Ishikawa (cell line): ENCODE data around the gene LDB3.

Experiments used
- CEBPB ChIP-seq: IDR thresholded peaks from 2 replicates; pipeline ENCODE4 v1.6.1; 2012
- CREB1 ChIP-seq: IDR thresholded peaks from 2 replicates; pipeline ENCODE4 v1.6.1; 2012; ENCODE audit warnings: low read depth
- EP300 ChIP-seq: IDR thresholded peaks from 2 replicates; pipeline ENCODE4 v1.6.1; 2012; ENCODE audit warnings: borderline replicate concordance
- FOXM1 ChIP-seq: IDR thresholded peaks from 2 replicates; pipeline ENCODE4 v1.6.1; 2012; ENCODE audit warnings: low read depth, borderline replicate concordance
- NFIC ChIP-seq: IDR thresholded peaks from 2 replicates; pipeline ENCODE4 v1.6.1; 2012
- RAD21 ChIP-seq: IDR thresholded peaks from 2 replicates; pipeline ENCODE4 v1.6.1; 2012; ENCODE audit warnings: low read depth
- TAF1 ChIP-seq: IDR thresholded peaks from 2 replicates; pipeline ENCODE4 v1.6.1; 2012; ENCODE audit warnings: low read depth, mild to moderate bottlenecking
- TCF12 ChIP-seq: IDR thresholded peaks from 2 replicates; pipeline ENCODE4 v1.6.1; 2012; ENCODE audit warnings: low read depth
- TEAD4 ChIP-seq: IDR thresholded peaks from 2 replicates; pipeline ENCODE4 v1.6.1; 2012
- YY1 ChIP-seq: IDR thresholded peaks from 2 replicates; pipeline ENCODE4 v1.6.1; 2012; ENCODE audit warnings: low read depth
- ZBTB7A ChIP-seq: IDR thresholded peaks from 2 replicates; pipeline ENCODE4 v1.6.1; 2012; ENCODE audit warnings: low read depth
- TF ChIP-seq, protein P1 (sequence below): IDR thresholded peaks from 2 replicates; pipeline ENCODE4 v1.6.1; 2012
- TF ChIP-seq, protein P2 (sequence below): IDR thresholded peaks from 2 replicates; pipeline ENCODE4 v1.6.1; 2012; ENCODE audit warnings: low read depth, mild to moderate bottlenecking
- TF ChIP-seq, protein P3 (sequence below): IDR thresholded peaks from 2 replicates; pipeline ENCODE4 v1.6.1; 2012

DNA sequence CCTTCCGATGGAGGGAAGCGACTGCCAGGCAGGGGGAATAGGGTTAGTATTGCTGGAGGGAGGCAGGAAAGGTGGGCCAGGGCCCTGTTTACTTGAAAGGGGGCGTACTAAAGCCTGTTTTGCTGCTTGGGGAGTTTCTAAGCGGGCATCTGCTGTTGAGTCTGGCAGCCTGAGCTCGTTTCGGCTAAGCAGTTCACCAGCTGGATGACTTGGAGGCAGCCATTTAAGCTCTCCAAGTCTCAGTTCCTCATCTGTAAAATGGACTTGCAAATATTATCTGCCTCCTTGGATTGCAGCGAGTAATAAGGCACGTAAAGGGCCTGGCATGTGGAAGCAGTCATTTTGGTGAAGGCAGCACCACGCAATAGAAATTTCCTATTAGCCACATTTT, 44.0 kb downstream of the LDB3 start:
- no peak for TF ChIP-seq NFIC
- no peak for TF ChIP-seq RAD21
- TF ChIP-seq EP300 = no peak
- TF ChIP-seq CEBPB = no peak
- TF ChIP-seq, protein P1, sequence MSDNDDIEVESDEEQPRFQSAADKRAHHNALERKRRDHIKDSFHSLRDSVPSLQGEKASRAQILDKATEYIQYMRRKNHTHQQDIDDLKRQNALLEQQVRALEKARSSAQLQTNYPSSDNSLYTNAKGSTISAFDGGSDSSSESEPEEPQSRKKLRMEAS = no peak
- TF ChIP-seq TCF12 = no peak
- no peak for TF ChIP-seq YY1
- no peak for TF ChIP-seq CREB1
- TF ChIP-seq TAF1 = no peak; the same call in 1 of the 2 replicates
- TF ChIP-seq ZBTB7A = no peak
- TF ChIP-seq, protein P2, sequence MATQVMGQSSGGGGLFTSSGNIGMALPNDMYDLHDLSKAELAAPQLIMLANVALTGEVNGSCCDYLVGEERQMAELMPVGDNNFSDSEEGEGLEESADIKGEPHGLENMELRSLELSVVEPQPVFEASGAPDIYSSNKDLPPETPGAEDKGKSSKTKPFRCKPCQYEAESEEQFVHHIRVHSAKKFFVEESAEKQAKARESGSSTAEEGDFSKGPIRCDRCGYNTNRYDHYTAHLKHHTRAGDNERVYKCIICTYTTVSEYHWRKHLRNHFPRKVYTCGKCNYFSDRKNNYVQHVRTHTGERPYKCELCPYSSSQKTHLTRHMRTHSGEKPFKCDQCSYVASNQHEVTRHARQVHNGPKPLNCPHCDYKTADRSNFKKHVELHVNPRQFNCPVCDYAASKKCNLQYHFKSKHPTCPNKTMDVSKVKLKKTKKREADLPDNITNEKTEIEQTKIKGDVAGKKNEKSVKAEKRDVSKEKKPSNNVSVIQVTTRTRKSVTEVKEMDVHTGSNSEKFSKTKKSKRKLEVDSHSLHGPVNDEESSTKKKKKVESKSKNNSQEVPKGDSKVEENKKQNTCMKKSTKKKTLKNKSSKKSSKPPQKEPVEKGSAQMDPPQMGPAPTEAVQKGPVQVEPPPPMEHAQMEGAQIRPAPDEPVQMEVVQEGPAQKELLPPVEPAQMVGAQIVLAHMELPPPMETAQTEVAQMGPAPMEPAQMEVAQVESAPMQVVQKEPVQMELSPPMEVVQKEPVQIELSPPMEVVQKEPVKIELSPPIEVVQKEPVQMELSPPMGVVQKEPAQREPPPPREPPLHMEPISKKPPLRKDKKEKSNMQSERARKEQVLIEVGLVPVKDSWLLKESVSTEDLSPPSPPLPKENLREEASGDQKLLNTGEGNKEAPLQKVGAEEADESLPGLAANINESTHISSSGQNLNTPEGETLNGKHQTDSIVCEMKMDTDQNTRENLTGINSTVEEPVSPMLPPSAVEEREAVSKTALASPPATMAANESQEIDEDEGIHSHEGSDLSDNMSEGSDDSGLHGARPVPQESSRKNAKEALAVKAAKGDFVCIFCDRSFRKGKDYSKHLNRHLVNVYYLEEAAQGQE = no peak
- TF ChIP-seq TEAD4 = no peak
- TF ChIP-seq FOXM1 = no peak
- TF ChIP-seq, protein P3, sequence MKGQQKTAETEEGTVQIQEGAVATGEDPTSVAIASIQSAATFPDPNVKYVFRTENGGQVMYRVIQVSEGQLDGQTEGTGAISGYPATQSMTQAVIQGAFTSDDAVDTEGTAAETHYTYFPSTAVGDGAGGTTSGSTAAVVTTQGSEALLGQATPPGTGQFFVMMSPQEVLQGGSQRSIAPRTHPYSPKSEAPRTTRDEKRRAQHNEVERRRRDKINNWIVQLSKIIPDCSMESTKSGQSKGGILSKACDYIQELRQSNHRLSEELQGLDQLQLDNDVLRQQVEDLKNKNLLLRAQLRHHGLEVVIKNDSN = no peak
